IMR-90 (cell line): ENCODE results near the gene GOLGA1. TPM values are rescaled to one million over a fixed set of nuclear protein-coding genes. Genes with fewer than 3 reads are reported as not detected.

Source experiments
- ATAC-seq: fragments of 200-7000 bp; cut with Tn5 transposase; 2 replicates; pipeline ENCODE4 v1.9.1; 2020; ENCODE audit warnings: low read depth, mild to moderate bottlenecking, moderate library complexity
- BruUV-seq: library from RNA; stranded (reverse); fragments of 400-500 nt; replicated peaks from 2 replicates; lab custom pipeline; 2021; lab: Mats Ljungman, UMichigan
- CTCF ChIA-PET: fragments of 300-600 bp; formaldehyde crosslinking; extraction: SDS; loops from one replicate; lab custom pipeline; 2021; ENCODE audit warnings: antibody characterized with exemption; lab: Yijun Ruan, JAX
- POLR2A ChIA-PET: fragments of 300-600 bp; sonication (Branson Sonifier 250); formaldehyde crosslinking; loops from one replicate; lab custom pipeline; 2022; ENCODE audit warnings: antibody characterized with exemption; ENCODE audit not compliant: unreplicated experiment; lab: Charles Lee
- DNase-seq: peaks from one replicate; pipeline ENCODE4 v3.0.0; 2013
- H2AFZ ChIP-seq: replicated peaks from 2 replicates; pipeline ENCODE3; 2013; ENCODE audit warnings: low read length, mild to moderate bottlenecking; ENCODE audit not compliant: poor library complexity
- H2AK5ac ChIP-seq: 2 replicates; pipeline ENCODE4 v1.6.1; 2013; ENCODE audit warnings: low read depth, low read length, inconsistent platforms
- H2AK9ac ChIP-seq: replicated peaks from 2 replicates; pipeline ENCODE3; 2013; ENCODE audit warnings: mild to moderate bottlenecking, low read depth, low read length, moderate library complexity; ENCODE audit not compliant: poor library complexity
- H2BK120ac ChIP-seq: 2 replicates; pipeline ENCODE4 v1.6.1; 2013; ENCODE audit warnings: low read depth, low read length, inconsistent platforms
- H2BK15ac ChIP-seq: 3 replicates; pipeline ENCODE4 v1.6.1; 2013; ENCODE audit warnings: low read depth, low read length, inconsistent platforms
- H2BK20ac ChIP-seq: 2 replicates; pipeline ENCODE4 v1.6.1; 2013; ENCODE audit warnings: low read depth, mild to moderate bottlenecking, inconsistent platforms, low read length, moderate library complexity
- H2BK5ac ChIP-seq: 2 replicates; pipeline ENCODE4 v1.6.1; 2013; ENCODE audit warnings: mild to moderate bottlenecking, low read depth, low read length, inconsistent platforms; ENCODE audit not compliant: poor library complexity, severe bottlenecking
- H3K14ac ChIP-seq: replicated peaks from 2 replicates; pipeline ENCODE4 v1.6.1; 2013; ENCODE audit warnings: low read depth, low read length, inconsistent platforms
- H3K18ac ChIP-seq: 2 replicates; pipeline ENCODE4 v1.6.1; 2013; ENCODE audit warnings: low read depth, low read length, control low read depth
- H3K23ac ChIP-seq: 2 replicates; pipeline ENCODE4 v1.6.1; 2013; ENCODE audit warnings: low read depth, low read length, inconsistent platforms
- H3K27ac ChIP-seq: 2 replicates; pipeline ENCODE4 v1.5.1; 2013; ENCODE audit warnings: mild to moderate bottlenecking, control low read depth, low read length; ENCODE audit not compliant: insufficient read depth
- H3K27me3 ChIP-seq: 2 replicates; pipeline ENCODE4 v1.6.1; 2013; ENCODE audit warnings: low read length; ENCODE audit not compliant: control insufficient read depth, insufficient read depth
- H3K36me3 ChIP-seq: 2 replicates; pipeline ENCODE4 v1.6.1; 2013; ENCODE audit warnings: low read length, mixed read lengths; ENCODE audit not compliant: control insufficient read depth, insufficient read depth
- H3K4ac ChIP-seq: 2 replicates; pipeline ENCODE4 v1.6.1; 2013; ENCODE audit warnings: low read depth, low read length, inconsistent platforms
- H3K4me1 ChIP-seq: 2 replicates; pipeline ENCODE4 v1.6.1; 2013; ENCODE audit warnings: low read length, mixed read lengths; ENCODE audit not compliant: control insufficient read depth, insufficient read depth
- H3K4me2 ChIP-seq: 2 replicates; pipeline ENCODE4 v1.6.1; 2013; ENCODE audit warnings: low read depth, mild to moderate bottlenecking, control low read depth, low read length, moderate library complexity
- H3K4me3 ChIP-seq: 2 replicates; pipeline ENCODE4 v1.5.1; 2013; ENCODE audit warnings: low read depth, mild to moderate bottlenecking, control low read depth, low read length, moderate library complexity; ENCODE audit not compliant: insufficient read depth
- H3K56ac ChIP-seq: 2 replicates; pipeline ENCODE4 v1.6.1; 2013; ENCODE audit warnings: low read length, inconsistent platforms; ENCODE audit not compliant: insufficient read depth; ENCODE audit errors: extremely low read depth
- H3K79me1 ChIP-seq, 2 experiments: 2 replicates each; pipeline ENCODE4 v1.6.1; 2013; ENCODE audit warnings: low read length in 2 of 2, inconsistent platforms in 1 of 2, low read depth in 1 of 2
- H3K9ac ChIP-seq: 2 replicates; pipeline ENCODE4 v1.6.1; 2013; ENCODE audit warnings: low read depth, low read length, control low read depth
- H3K9me1 ChIP-seq: 2 replicates; pipeline ENCODE4 v1.6.1; 2013; ENCODE audit warnings: low read length, inconsistent platforms; ENCODE audit not compliant: insufficient read depth
- H3K9me3 ChIP-seq: 2 replicates; pipeline ENCODE4 v1.6.1; 2013; ENCODE audit warnings: low read length; ENCODE audit not compliant: control insufficient read depth, insufficient read depth
- H4K20me1 ChIP-seq: 2 replicates; pipeline ENCODE4 v1.6.1; 2013; ENCODE audit warnings: low read length, inconsistent platforms; ENCODE audit not compliant: insufficient read depth
- H4K5ac ChIP-seq: 2 replicates; pipeline ENCODE4 v1.6.1; 2013; ENCODE audit warnings: mild to moderate bottlenecking, low read depth, low read length, control low read depth
- H4K8ac ChIP-seq, 2 experiments: 2 replicates each; pipeline ENCODE4 v1.6.1; 2013; ENCODE audit warnings: low read depth in 2 of 2, low read length in 2 of 2, control low read depth in 1 of 2, inconsistent platforms in 1 of 2
- H4K91ac ChIP-seq: 2 replicates; pipeline ENCODE4 v1.6.1; 2013; ENCODE audit warnings: low read depth, low read length, inconsistent platforms; ENCODE audit not compliant: insufficient read depth
- BHLHE40 ChIP-seq: fragments of 150-350 bp; IDR thresholded peaks from 2 replicates; pipeline ENCODE4 v1.6.1; 2016; ENCODE audit warnings: mild to moderate bottlenecking, low read depth, low read length
- CEBPB ChIP-seq: IDR thresholded peaks from 2 replicates; pipeline ENCODE4 v1.6.1; 2012; ENCODE audit warnings: low read depth, low read length, improper control_type of control experiment
- ELK1 ChIP-seq: fragments of 150-350 bp; IDR thresholded peaks from 2 replicates; pipeline ENCODE4 v1.6.1; 2016; ENCODE audit warnings: low read depth, mild to moderate bottlenecking, low read length, moderate library complexity, borderline replicate concordance
- FOS ChIP-seq: fragments of 150-350 bp; IDR thresholded peaks from 2 replicates; pipeline ENCODE4 v1.6.1; 2016; ENCODE audit warnings: low read depth, low read length
- MXI1 ChIP-seq: IDR thresholded peaks from 2 replicates; pipeline ENCODE4 v1.6.1; 2012; ENCODE audit warnings: low read depth, mild to moderate bottlenecking, low read length, moderate library complexity, borderline replicate concordance
- NFE2L2 ChIP-seq: fragments of 150-350 bp; IDR thresholded peaks from 2 replicates; pipeline ENCODE4 v1.6.1; 2016; ENCODE audit warnings: low read depth, mild to moderate bottlenecking, low read length
- POLR2A ChIP-seq: IDR thresholded peaks from 2 replicates; pipeline ENCODE4 v1.6.1; 2012; ENCODE audit warnings: mild to moderate bottlenecking, low read depth, low read length
- RAD21 ChIP-seq: IDR thresholded peaks from 2 replicates; pipeline ENCODE4 v1.6.1; 2012; ENCODE audit warnings: low read length, improper control_type of control experiment
- RCOR1 ChIP-seq: IDR thresholded peaks from 2 replicates; pipeline ENCODE4 v1.6.1; 2012; ENCODE audit warnings: mild to moderate bottlenecking, low read length, improper control_type of control experiment; ENCODE audit not compliant: insufficient replicate concordance
- RFX5 ChIP-seq: IDR thresholded peaks from 2 replicates; pipeline ENCODE4 v1.8.0; 2012; ENCODE audit warnings: low read depth, mild to moderate bottlenecking, low read length, moderate library complexity
- WGBS, 2 experiments: methylation state at CpG; one replicate each; pipeline versions ENCODE4 v1.1.5 to v1.1.7; 2013; ENCODE audit warnings: missing lambda C conversion rate in 2 of 2; ENCODE audit not compliant: insufficient read length in 1 of 2; ENCODE audit errors: extremely low coverage in 2 of 2; 5-methylcytosine and 5-hydroxymethylcytosine counted together
- dilution Hi-C: fragments of 300-500 bp; cut with HindIII; formaldehyde crosslinking; loops from one replicate; pipeline ENCODE4 v1.14.3; 2018; ENCODE audit warnings: low sequenced_read_pairs; ENCODE audit not compliant: unreplicated experiment
- in situ Hi-C: fragments of 300-500 bp; cut with MboI; formaldehyde crosslinking; loops from 3 replicates; pipeline ENCODE4 v1.14.3; 2019; ENCODE audit warnings: low sequenced_read_pairs, inconsistent platforms, mixed read lengths
- intact Hi-C: fragments of 100-400 bp; cut with micrococcal nuclease; formaldehyde crosslinking; loops from 2 replicates; pipeline ENCODE4 v1.10.0; 2022
- polyA plus RNA-seq, 3 experiments: library from polyadenylated mRNA; depleted of rRNA; stranded (reverse); fragments of >200 nt; gene quantifications; 2 replicates each; pipeline ENCODE4 v1.2.3, GENCODE V29; 2012; ENCODE audit warnings: low replicate concordance in 1 of 3
- total RNA-seq: library from RNA; depleted of rRNA; stranded (reverse); fragments of >200 nt; gene quantifications from 2 replicates; pipeline ENCODE4 v1.2.3, GENCODE V29; 2012
- TF ChIP-seq, protein P1 (sequence below): conservative IDR thresholded peaks from 2 replicates; pipeline ENCODE4 v1.5.1; 2012; ENCODE audit warnings: mild to moderate bottlenecking, low read depth, low read length, improper control_type of control experiment

GOLGA1 gene
- total and polyA plus RNA-seq, 2 of the 4 experiments (the other 2 are of a cell fraction): 10.6 to 12.7 TPM

GRCh38 chr9:124869466-124869985, 71.4 kb downstream of the GOLGA1 start (continued):
- TF ChIP-seq RAD21: no peak

GRCh38 chr9:124868511-124869465, 72.1 kb downstream of the GOLGA1 start:
- H2BK5ac ChIP-seq: peak overlapping the region; percentile 86
- peaks cover 17% of the 10 kb centered on the region for H3K36me3 ChIP-seq
- peak overlapping the region; percentile 99 for H3K23ac ChIP-seq
- peak overlapping the region; percentile 90 for H4K8ac ChIP-seq
- H3K4ac ChIP-seq: peak overlapping the region; percentile 98
- ATAC-seq: peak; percentile 84
- H3K27ac ChIP-seq: peak overlapping the region; percentile 94
- H3K14ac ChIP-seq: peak overlapping the region; percentile 97
- H2BK15ac ChIP-seq: no peak overlapping the region
- peak overlapping the region; percentile 5 for H4K5ac ChIP-seq
- H3K18ac ChIP-seq: no peak overlapping the region
- WGBS, 2 experiments: 1% methylated on average over 35 of the region's 101 CpGs; no CpG with 5 or more reads in 1 of the 2 experiments
- DNase-seq: peak; percentile 71
- ChIA-PET POLR2A (no interaction called here), CTCF (no interaction called here)
- H2BK120ac ChIP-seq: peak overlapping the region; percentile 61; the same call in 1 of the 2 replicates
- H3K27me3 ChIP-seq: no peaks in the 10 kb centered on the region
- intact Hi-C loops: loop anchor here (5.0 kb wide), 1 partner anchor 504 kb away; no protein-coding TSS in a partner anchor
- BruUV-seq: TSS peak; percentile 96
- H4K20me1 ChIP-seq: peaks cover 38% of the 10 kb centered on the region
- H3K9me1 ChIP-seq: peaks cover 16% of the 10 kb centered on the region; the same call in 1 of the 2 replicates
- peak overlapping the region; percentile 99 for H2AK9ac ChIP-seq
- peak overlapping the region; percentile 98 for H3K9ac ChIP-seq
- no peak overlapping the region for H2BK20ac ChIP-seq
- H3K56ac ChIP-seq: peak overlapping the region; percentile 86
- peak overlapping the region; percentile 98 for H3K4me2 ChIP-seq
- H2AFZ ChIP-seq: peak overlapping the region; percentile 93
- H3K4me1 ChIP-seq: peaks cover 22% of the 10 kb centered on the region
- in situ Hi-C loops: loop anchor here (10.0 kb wide), 1 partner anchor 276 kb away; the partner anchor contains the start of gene SCAI
- no peaks in the 10 kb centered on the region for H3K9me3 ChIP-seq
- peaks cover 6 to 58% of the 10 kb centered on the region in 2 experiments; a peak in 3 of 4 replicates for H3K79me1 ChIP-seq
- dilution Hi-C loops: no loop called here
- H2AK5ac ChIP-seq: peak overlapping the region; percentile 93
- peak overlapping the region; percentile 86 for H4K91ac ChIP-seq
- H3K4me3 ChIP-seq: peak overlapping the region; percentile 69
- TF ChIP-seq RCOR1 (no peak), CEBPB (no peak), ELK1 (no peak; the same call in 1 of the 2 replicates), POLR2A (peak; percentile 90), BHLHE40 (0 out of 2 replicates have a peak, but pooled peaks have one; percentile 11), NFE2L2 (no peak), FOS (no peak), RFX5 (no peak), MXI1 (peak; percentile 70), RAD21 (no peak)
- TF ChIP-seq, protein P1, sequence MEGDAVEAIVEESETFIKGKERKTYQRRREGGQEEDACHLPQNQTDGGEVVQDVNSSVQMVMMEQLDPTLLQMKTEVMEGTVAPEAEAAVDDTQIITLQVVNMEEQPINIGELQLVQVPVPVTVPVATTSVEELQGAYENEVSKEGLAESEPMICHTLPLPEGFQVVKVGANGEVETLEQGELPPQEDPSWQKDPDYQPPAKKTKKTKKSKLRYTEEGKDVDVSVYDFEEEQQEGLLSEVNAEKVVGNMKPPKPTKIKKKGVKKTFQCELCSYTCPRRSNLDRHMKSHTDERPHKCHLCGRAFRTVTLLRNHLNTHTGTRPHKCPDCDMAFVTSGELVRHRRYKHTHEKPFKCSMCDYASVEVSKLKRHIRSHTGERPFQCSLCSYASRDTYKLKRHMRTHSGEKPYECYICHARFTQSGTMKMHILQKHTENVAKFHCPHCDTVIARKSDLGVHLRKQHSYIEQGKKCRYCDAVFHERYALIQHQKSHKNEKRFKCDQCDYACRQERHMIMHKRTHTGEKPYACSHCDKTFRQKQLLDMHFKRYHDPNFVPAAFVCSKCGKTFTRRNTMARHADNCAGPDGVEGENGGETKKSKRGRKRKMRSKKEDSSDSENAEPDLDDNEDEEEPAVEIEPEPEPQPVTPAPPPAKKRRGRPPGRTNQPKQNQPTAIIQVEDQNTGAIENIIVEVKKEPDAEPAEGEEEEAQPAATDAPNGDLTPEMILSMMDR: peak; percentile 31; the same call in 1 of the 2 replicates
